DOHH2 (cell line): Measurements from ENCODE around the gene SHQ1.

ENCODE experiments used
- H3F3A ChIP-seq: fragments of 200-600 bp; sonication (generic), shearing (Covaris generic); 2 replicates; pipeline ENCODE4 v1.6.0; 2016; ENCODE audit warnings: antibody characterized with exemption, mild to moderate bottlenecking; ENCODE audit not compliant: control insufficient read depth, insufficient read depth
- H3K27ac ChIP-seq: fragments of 200-600 bp; sonication (generic); 2 replicates; pipeline ENCODE4 v1.5.1; 2014; ENCODE audit warnings: low read depth, mild to moderate bottlenecking, low read length, moderate library complexity
- H3K27me3 ChIP-seq: fragments of 200-600 bp; sonication (generic); 2 replicates; pipeline ENCODE4 v1.6.1; 2014; ENCODE audit warnings: mild to moderate bottlenecking, low read length, mixed read lengths; ENCODE audit not compliant: control insufficient read depth
- H3K36me3 ChIP-seq: fragments of 200-600 bp; sonication (generic); 2 replicates; pipeline ENCODE4 v1.6.1; 2014; ENCODE audit warnings: mild to moderate bottlenecking, low read length, moderate library complexity, mixed read lengths; ENCODE audit not compliant: control insufficient read depth
- H3K4me1 ChIP-seq: fragments of 200-600 bp; sonication (generic); 2 replicates; pipeline ENCODE4 v1.6.1; 2014; ENCODE audit warnings: mild to moderate bottlenecking, low read length, mixed read lengths; ENCODE audit not compliant: control insufficient read depth
- H3K4me2 ChIP-seq: fragments of 200-600 bp; sonication (generic); 2 replicates; pipeline ENCODE4 v1.6.0; 2014; ENCODE audit warnings: mild to moderate bottlenecking, low read length, moderate library complexity
- H3K4me3 ChIP-seq: fragments of 200-600 bp; sonication (generic); 2 replicates; pipeline ENCODE4 v1.5.1; 2014; ENCODE audit warnings: mild to moderate bottlenecking, low read length, mixed read lengths
- H3K79me2 ChIP-seq: fragments of 200-600 bp; sonication (generic); 2 replicates; pipeline ENCODE4 v1.6.1; 2014; ENCODE audit warnings: mild to moderate bottlenecking, low read length, mixed read lengths; ENCODE audit not compliant: control insufficient read depth
- H3K9me2 ChIP-seq: fragments of 200-600 bp; sonication (generic); replicated peaks from 2 replicates; pipeline ENCODE4 v1.6.1; 2014; ENCODE audit warnings: mild to moderate bottlenecking, low read length, mixed read lengths; ENCODE audit not compliant: control insufficient read depth
- H3K9me3 ChIP-seq: fragments of 200-600 bp; sonication (generic); 2 replicates; pipeline ENCODE4 v1.6.1; 2014; ENCODE audit warnings: antibody characterized with exemption, low read length, mixed read lengths; ENCODE audit not compliant: control insufficient read depth, insufficient read depth
- H4K20me1 ChIP-seq: fragments of 200-600 bp; sonication (generic); 2 replicates; pipeline ENCODE4 v1.6.0; 2014; ENCODE audit warnings: low read depth, mild to moderate bottlenecking, antibody characterized with exemption, low read length, moderate library complexity; ENCODE audit not compliant: control insufficient read depth, insufficient read depth
- CTCF ChIP-seq: fragments of 200-600 bp; sonication (generic); IDR thresholded peaks from one replicate; pipeline ENCODE4 v1.5.1; 2014; ENCODE audit warnings: antibody characterized with exemption, mild to moderate bottlenecking, low read depth, low read length; ENCODE audit not compliant: poor library complexity, severe bottlenecking
- EZH2phosphoT487 ChIP-seq: fragments of 200-600 bp; sonication (generic); IDR thresholded peaks from 2 replicates; pipeline ENCODE4 v1.6.1; 2017; ENCODE audit warnings: borderline replicate concordance, mild to moderate bottlenecking, antibody characterized with exemption, low read length, moderate library complexity, mixed read lengths

The SHQ1 gene

GRCh38 chr3:72745146-72745999 lies 102.9 kb downstream of the SHQ1 start:
- Histone ChIP-seq H3K9me3 (no peaks in the 10 kb centered on the region), H3K9me2 (no peaks in the 10 kb centered on the region), H3F3A (peaks cover 4% of the 10 kb centered on the region), H4K20me1 (no peaks in the 10 kb centered on the region), H3K4me2 (no peak overlapping the region), H3K27me3 (no peaks in the 10 kb centered on the region), H3K4me1 (peaks cover 49% of the 10 kb centered on the region), H3K27ac (no peak overlapping the region), H3K4me3 (no peak overlapping the region), H3K36me3 (peaks cover 4% of the 10 kb centered on the region), H3K79me2 (no peaks in the 10 kb centered on the region)
- TF ChIP-seq CTCF (no peak), EZH2phosphoT487 (no peak)

GRCh38 chr3:72744330-72744729 lies 103.9 kb downstream of the SHQ1 start:
- Histone ChIP-seq H3K4me1 (peaks cover 49% of the 10 kb centered on the region), H4K20me1 (no peaks in the 10 kb centered on the region), H3K27me3 (peaks cover 2% of the 10 kb centered on the region; the same call in 1 of the 2 replicates), H3F3A (peaks cover 4% of the 10 kb centered on the region), H3K4me2 (peak overlapping the region; percentile 70), H3K36me3 (no peaks in the 10 kb centered on the region), H3K4me3 (peak overlapping the region; percentile 26), H3K9me2 (no peaks in the 10 kb centered on the region), H3K79me2 (no peaks in the 10 kb centered on the region), H3K9me3 (no peaks in the 10 kb centered on the region), H3K27ac (peak overlapping the region; percentile 21; the same call in 1 of the 2 replicates)
- TF ChIP-seq CTCF (no peak), EZH2phosphoT487 (no peak)

GRCh38 chr3:72739531-72740466 lies 108.4 kb downstream of the SHQ1 start:
- no peaks in the 10 kb centered on the region for H4K20me1 ChIP-seq
- no peak overlapping the region for H3K27ac ChIP-seq
- peak overlapping the region; percentile 72 for H3K4me2 ChIP-seq
- peaks cover 47% of the 10 kb centered on the region for H3K4me1 ChIP-seq
- no peaks in the 10 kb centered on the region for H3K36me3 ChIP-seq
- peaks cover 18% of the 10 kb centered on the region for H3K27me3 ChIP-seq
- H3K79me2 ChIP-seq: no peaks in the 10 kb centered on the region
- peaks cover 4% of the 10 kb centered on the region for H3F3A ChIP-seq
- no peaks in the 10 kb centered on the region for H3K9me2 ChIP-seq
- H3K9me3 ChIP-seq: no peaks in the 10 kb centered on the region
- H3K4me3 ChIP-seq: no peak overlapping the region
- TF ChIP-seq EZH2phosphoT487 (no peak), CTCF (no peak)
